A549 (cell line): Measurements from ENCODE around the gene PAQR6. TPM values are rescaled to one million over a fixed set of nuclear protein-coding genes. Genes with fewer than 3 reads are reported as not detected.
A peak's percentile ranks its signal among the peaks of the same experiment; 100 is the strongest.

Source experiments
- ATAC-seq, 2 experiments: fragments of 200-7000 bp in 1 of 2; fragments of >200 bp in 1 of 2; cut with Nextera tagmentation in 1 of 2; cut with Tn5 transposase in 1 of 2; 3 replicates each; pipeline versions ENCODE4 v1.8.0 to v1.9.1; 2018 to 2020; ENCODE audit warnings: mild to moderate bottlenecking in 1 of 2, moderate library complexity in 1 of 2
- CTCF ChIA-PET: fragments of 300-600 bp; sonication (Branson Sonifier 250); formaldehyde crosslinking; extraction: SDS; loops from one replicate; lab custom pipeline; 2021; ENCODE audit warnings: antibody characterized with exemption, inconsistent platforms; lab: Yijun Ruan, JAX
- POLR2A ChIA-PET: fragments of 350-600 bp; formaldehyde crosslinking; extraction: SDS; loops from one replicate; lab custom pipeline; 2021; ENCODE audit warnings: antibody characterized with exemption, inconsistent platforms; lab: Yijun Ruan, JAX
- DNase-seq, 2 experiments: peaks; one replicate each; pipeline versions ENCODE4 v3.0.0 to v3.0.0-alpha.2; 2011 to 2016; ENCODE audit warnings: low read depth in 1 of 2, low spot score in 1 of 2
- FAIRE-seq: peaks from 2 replicates; lab custom pipeline; 2011; peaks lifted over from hg19 to GRCh38; lab: Jason Lieb, UNC
- H3K27ac ChIP-seq, 2 experiments: fragments of >200 bp; sonication (Bioruptor Twin); formaldehyde crosslinking; 3 replicates each; pipeline ENCODE4 v1.5.1; 2016 to 2017
- H3K4me1 ChIP-seq: fragments of >200 bp; sonication (Bioruptor Twin); formaldehyde crosslinking; 3 replicates; pipeline ENCODE4 v1.6.1; 2016
- H3K4me2 ChIP-seq: fragments of >200 bp; sonication (Bioruptor Twin); formaldehyde crosslinking; 3 replicates; pipeline ENCODE4 v1.6.1; 2016
- H3K4me3 ChIP-seq: fragments of >200 bp; sonication (Bioruptor Twin); formaldehyde crosslinking; 3 replicates; pipeline ENCODE4 v1.5.1; 2016
- H3K9me3 ChIP-seq: fragments of >200 bp; sonication (Bioruptor Twin); formaldehyde crosslinking; 3 replicates; pipeline ENCODE4 v1.6.1; 2016
- ATOH8 ChIP-seq: fragments of 250-450 bp; sonication (Bioruptor Pico); IDR thresholded peaks from 2 replicates; pipeline ENCODE4 v1.5.0; 2020; ENCODE audit warnings: low read depth, mild to moderate bottlenecking, moderate library complexity
- BCL3 ChIP-seq: fragments of >200 bp; sonication (Bioruptor Twin); formaldehyde crosslinking; IDR thresholded peaks from 3 replicates; pipeline ENCODE4 v1.6.1; 2016
- CBX2 ChIP-seq: fragments of 200-600 bp; sonication (generic); IDR thresholded peaks from 2 replicates; pipeline ENCODE4 v1.6.1; 2016; ENCODE audit warnings: low read depth, mild to moderate bottlenecking, borderline replicate concordance
- CEBPB ChIP-seq, 2 experiments: fragments of >200 bp in 1 of 2; sonication (Bioruptor Twin) in 1 of 2; formaldehyde crosslinking in 1 of 2; IDR thresholded peaks; 2 replicates each; pipeline ENCODE4 v1.6.1; 2012 to 2016
- CHD2 ChIP-seq: fragments of 150-350 bp; IDR thresholded peaks from 2 replicates; pipeline ENCODE4 v1.6.1; 2014; ENCODE audit warnings: low read length; ENCODE audit not compliant: partially characterized antibody
- CTCF ChIP-seq: fragments of >200 bp; sonication (Bioruptor Twin); formaldehyde crosslinking; IDR thresholded peaks from 3 replicates; pipeline ENCODE4 v1.5.1; 2016
- E2F6 ChIP-seq: IDR thresholded peaks from 2 replicates; pipeline ENCODE4 v1.6.1; 2012; ENCODE audit warnings: low read depth, borderline replicate concordance
- EHF ChIP-seq: fragments of 250-450 bp; sonication (Bioruptor Pico); IDR thresholded peaks from 2 replicates; pipeline ENCODE4 v1.5.0; 2020; ENCODE audit warnings: mild to moderate bottlenecking
- ELK1 ChIP-seq: fragments of 150-350 bp; IDR thresholded peaks from 2 replicates; pipeline ENCODE4 v1.6.1; 2014; ENCODE audit warnings: low read depth, mild to moderate bottlenecking, low read length
- EP300 ChIP-seq, 2 experiments: fragments of >200 bp; sonication (Bioruptor Twin); formaldehyde crosslinking; IDR thresholded peaks; 2 replicates in 1 of 2; 3 replicates in 1 of 2; pipeline ENCODE4 v1.6.1; 2016 to 2017
- ESRRA ChIP-seq: fragments of 150-350 bp; IDR thresholded peaks from 2 replicates; pipeline ENCODE4 v1.6.1; 2014; ENCODE audit warnings: mild to moderate bottlenecking, low read length, borderline replicate concordance
- FOSL2 ChIP-seq, 2 experiments: fragments of 450-650 bp in 1 of 2; fragments of >200 bp in 1 of 2; sonication (Bioruptor Twin) in 1 of 2; formaldehyde crosslinking; IDR thresholded peaks; 2 replicates each; pipeline versions ENCODE4 v1.5.0 to v1.6.1; 2016 to 2020; ENCODE audit warnings: mild to moderate bottlenecking in 1 of 2, moderate library complexity in 1 of 2
- GATA3 ChIP-seq: IDR thresholded peaks from 2 replicates; pipeline ENCODE4 v1.6.1; 2012; ENCODE audit warnings: borderline replicate concordance
- HMGXB4 ChIP-seq: fragments of 250-450 bp; sonication (Bioruptor Pico); IDR thresholded peaks from 2 replicates; pipeline ENCODE4 v1.5.0; 2021; ENCODE audit warnings: mild to moderate bottlenecking, moderate library complexity, borderline replicate concordance
- HOXA7 ChIP-seq: fragments of 250-450 bp; sonication (Bioruptor Pico); IDR thresholded peaks from 2 replicates; pipeline ENCODE4 v1.5.0; 2020; ENCODE audit warnings: mild to moderate bottlenecking, moderate library complexity
- HOXB13 ChIP-seq: fragments of 250-450 bp; sonication (Bioruptor Pico); IDR thresholded peaks from 2 replicates; pipeline ENCODE4 v1.5.0; 2020; ENCODE audit warnings: low read depth, mild to moderate bottlenecking, moderate library complexity
- JUN ChIP-seq, 2 experiments: fragments of >200 bp; sonication (Bioruptor Twin); formaldehyde crosslinking; IDR thresholded peaks; 2 replicates in 1 of 2; 3 replicates in 1 of 2; pipeline ENCODE4 v1.6.1; 2016 to 2017
- POLR2A ChIP-seq: IDR thresholded peaks from 2 replicates; pipeline ENCODE4 v1.6.1; 2012; ENCODE audit warnings: mild to moderate bottlenecking, low read length
- POLR2AphosphoS2 ChIP-seq: conservative IDR thresholded peaks from 2 replicates; pipeline ENCODE4 v1.6.1; 2012; ENCODE audit warnings: low read length, improper control_type of control experiment, inconsistent platforms
- REST ChIP-seq: fragments of 200-600 bp; sonication (generic); IDR thresholded peaks from 2 replicates; pipeline ENCODE4 v1.6.1; 2016; ENCODE audit warnings: antibody characterized with exemption, mild to moderate bottlenecking, moderate library complexity
- SMC3 ChIP-seq: fragments of >200 bp; sonication (Bioruptor Twin); formaldehyde crosslinking; IDR thresholded peaks from 3 replicates; pipeline ENCODE4 v1.6.1; 2018; ENCODE audit warnings: inconsistent platforms
- SREBF2 ChIP-seq: fragments of 450-650 bp; IDR thresholded peaks from 2 replicates; pipeline ENCODE4 v1.6.1; 2014; ENCODE audit warnings: mild to moderate bottlenecking, moderate library complexity
- TFCP2L1 ChIP-seq: fragments of 250-450 bp; sonication (Bioruptor Pico); IDR thresholded peaks from 2 replicates; pipeline ENCODE4 v1.5.0; 2021; ENCODE audit warnings: mild to moderate bottlenecking
- USF2 ChIP-seq: fragments of 450-650 bp; IDR thresholded peaks from 2 replicates; pipeline ENCODE4 v1.6.1; 2014; ENCODE audit warnings: antibody characterized with exemption
- ZNF302 ChIP-seq: fragments of 250-450 bp; sonication (Bioruptor Pico); IDR thresholded peaks from 2 replicates; pipeline ENCODE4 v1.9.0; 2021; ENCODE audit warnings: inconsistent platforms, mild to moderate bottlenecking, moderate library complexity
- ZSCAN20 ChIP-seq: fragments of 250-450 bp; sonication (Bioruptor Pico); IDR thresholded peaks from 2 replicates; pipeline ENCODE4 v1.8.0; 2022; ENCODE audit warnings: mild to moderate bottlenecking, moderate library complexity
- WGBS: methylation state at CpG from one replicate; pipeline ENCODE4 v1.1.6; 2017; ENCODE audit errors: missing lambda C conversion rate; 5-methylcytosine and 5-hydroxymethylcytosine counted together
- polyA plus RNA-seq, 4 experiments: library from polyadenylated mRNA; depleted of rRNA in 3 of 4; stranded (reverse); fragments of >200 nt; fragmentation: RNase III in 1 of 4; extraction: RNeasy Plus Mini Kit Qiagen cat#74134 plus additional on column Dnase treatment in 1 of 4; gene quantifications; 2 replicates in 3 of 4; 3 replicates in 1 of 4; pipeline ENCODE4 v1.2.3, GENCODE V29; 2011 to 2017

PAQR6 gene
- polyA plus RNA-seq, 2 of the 4 experiments (the other 2 are of a cell fraction), result 2.4 to 8.6 TPM

- CTCF ChIA-PET, result interaction anchor here (1.0 to 3.1 kb wide), 6 partner anchors 10 to 163 kb away, joined by 3 to 9 read pairs (median 4); no protein-coding TSS in a partner anchor
- ATAC-seq (peak; percentile 89 to 97), DNase-seq (peak; percentile 92 to 98), FAIRE-seq (no peak)
- H3K9me3 ChIP-seq, result no peaks in the 10 kb centered on the region
- peak within 1 kb of the TSS; percentile 90 to 95 for H3K27ac ChIP-seq
- peaks cover 21% of the 10 kb centered on the region for H3K4me1 ChIP-seq
- peak within 1 kb of the TSS; percentile 100 for H3K4me2 ChIP-seq
- WGBS, result 4% methylated on average over 13 of the region's 50 CpGs
- peak within 1 kb of the TSS; percentile 83 for H3K4me3 ChIP-seq
- POLR2A ChIA-PET, result interaction anchor here (0.5 to 2.6 kb wide), 11 partner anchors 11 to 169 kb away, joined by 3 to 19 read pairs (median 5); partner anchors contain the start of genes CCT3, GLMP, PMF1 and TSACC
- TF ChIP-seq EP300 (IDR thresholded peaks at IDR 0.05), result no peak
- peak; percentile 93 for TF ChIP-seq POLR2A
- TF ChIP-seq USF2, result no peak
- TF ChIP-seq REST, result peak; percentile 99
- peak; percentile 98 for TF ChIP-seq CHD2
- no peak for TF ChIP-seq CTCF
- TF ChIP-seq ZSCAN20 (CRISPR knock-in tag), result no peak
- TF ChIP-seq BCL3, result peak; percentile 93
- no peak for TF ChIP-seq CBX2
- no peak for TF ChIP-seq ZNF302 (CRISPR knock-in tag)
- TF ChIP-seq POLR2AphosphoS2, result no peak
- TF ChIP-seq JUN (IDR thresholded peaks at IDR 0.05), result peak; percentile 87 to 97; a peak in 4 of 5 replicates
- TF ChIP-seq FOSL2 (IDR thresholded peaks at IDR 0.05), result no peak
- TF ChIP-seq FOSL2 (CRISPR knock-in tag; IDR thresholded peaks at IDR 0.05), result no peak
- TF ChIP-seq SREBF2, result no peak
- TF ChIP-seq ATOH8 (CRISPR knock-in tag), result no peak
- no peak for TF ChIP-seq HOXA7 (CRISPR knock-in tag)
- peak; percentile 83 for TF ChIP-seq E2F6
- peak; percentile 84 for TF ChIP-seq GATA3
- TF ChIP-seq ELK1, result no peak
- TF ChIP-seq SMC3, result no peak
- no peak for TF ChIP-seq HOXB13 (CRISPR knock-in tag)
- no peak for TF ChIP-seq ESRRA
- TF ChIP-seq TFCP2L1 (CRISPR knock-in tag), result peak; percentile 85; the same call in 1 of the 2 replicates
- TF ChIP-seq CEBPB (IDR thresholded peaks at IDR 0.05), result no peak
- TF ChIP-seq HMGXB4 (CRISPR knock-in tag), result no peak
- TF ChIP-seq EHF, result no peak
Measured at GRCh38 chr1:156282479-156283222, 34.8 kb upstream of the PAQR6 start, which contains the start of gene SMG5. TSS of gene SMG5 (minus strand) at chr1:156282825. CDS start at chr1:156282680, 145 bp downstream.
